Karpas-422 (cell line): Measurements from ENCODE around the gene SPAAR. TPM values are rescaled to one million over a fixed set of nuclear protein-coding genes. Genes with fewer than 3 reads are reported as not detected.
A peak's percentile ranks its signal among the peaks of the same experiment; 100 is the strongest.

ENCODE experiments used
- DNase-seq: peaks from one replicate; pipeline ENCODE4 v3.0.0-alpha.2; 2015
- H2AFZ ChIP-seq: fragments of 200-600 bp; sonication (generic); 2 replicates; pipeline ENCODE4 v1.6.1; 2014; ENCODE audit warnings: antibody characterized with exemption, low read length, mixed read lengths
- H3K27ac ChIP-seq: fragments of 200-600 bp; sonication (generic); 2 replicates; pipeline ENCODE4 v1.5.1; 2014; ENCODE audit warnings: mild to moderate bottlenecking, low read length, moderate library complexity
- H3K27me3 ChIP-seq: fragments of 200-600 bp; sonication (generic); 2 replicates; pipeline ENCODE4 v1.6.1; 2014; ENCODE audit warnings: low read length, mixed read lengths
- H3K36me3 ChIP-seq: fragments of 200-600 bp; sonication (generic); 2 replicates; pipeline ENCODE4 v1.6.1; 2014; ENCODE audit warnings: low read length, mixed read lengths; ENCODE audit not compliant: insufficient read depth
- H3K4me1 ChIP-seq: fragments of 200-600 bp; sonication (generic); 2 replicates; pipeline ENCODE4 v1.6.1; 2014; ENCODE audit warnings: mild to moderate bottlenecking, low read length, mixed read lengths
- H3K4me2 ChIP-seq: fragments of 200-600 bp; sonication (generic); 2 replicates; pipeline ENCODE4 v1.6.1; 2014; ENCODE audit warnings: low read length, low read depth, mild to moderate bottlenecking; ENCODE audit not compliant: poor library complexity, severe bottlenecking
- H3K4me3 ChIP-seq: fragments of 200-600 bp; sonication (generic); 2 replicates; pipeline ENCODE4 v1.5.1; 2014; ENCODE audit warnings: mild to moderate bottlenecking, antibody characterized with exemption, low read length, mixed read lengths
- H3K79me2 ChIP-seq: fragments of 200-600 bp; sonication (generic); 2 replicates; pipeline ENCODE4 v1.6.1; 2014; ENCODE audit warnings: mild to moderate bottlenecking, low read length, mixed read lengths
- H3K9ac ChIP-seq: fragments of 200-600 bp; sonication (generic); 2 replicates; pipeline ENCODE4 v1.6.0; 2014; ENCODE audit warnings: low read length
- H3K9me2 ChIP-seq: fragments of 200-600 bp; sonication (generic), shearing (Covaris generic); replicated peaks from 2 replicates; pipeline ENCODE4 v1.6.0; 2014; ENCODE audit warnings: mild to moderate bottlenecking, low read length, moderate library complexity; ENCODE audit not compliant: insufficient read depth
- H3K9me3 ChIP-seq: fragments of 300-700, 200-600 bp; sonication (generic); 2 replicates; pipeline ENCODE4 v1.6.1; 2014; ENCODE audit warnings: low read length, mixed read lengths
- H4K20me1 ChIP-seq: fragments of 200-600 bp; sonication (generic); 2 replicates; pipeline ENCODE4 v1.6.1; 2014; ENCODE audit warnings: mild to moderate bottlenecking, antibody characterized with exemption, low read length, low read depth; ENCODE audit not compliant: insufficient read depth
- total RNA-seq: library from RNA; depleted of rRNA; stranded (reverse); fragments of >200 nt; shearing (Covaris generic); gene quantifications from 2 replicates; pipeline ENCODE4 v1.2.3, GENCODE V29; 2014; ENCODE audit warnings: low replicate concordance; rRNA removed

The SPAAR gene
- not detected in 2 replicates for total RNA-seq

- H3K27me3 ChIP-seq = no peaks in the 10 kb centered on the region
- no peaks in the 10 kb centered on the region for H3K36me3 ChIP-seq
- no peaks in the 10 kb centered on the region for H3K9me3 ChIP-seq
- H2AFZ ChIP-seq = no peak within 1 kb of the TSS
- H3K4me2 ChIP-seq = no peak within 1 kb of the TSS
- no peak within 1 kb of the TSS for H3K9ac ChIP-seq
- no peaks in the 10 kb centered on the region for H3K4me1 ChIP-seq
- H3K79me2 ChIP-seq = no peaks in the 10 kb centered on the region
- H3K27ac ChIP-seq = no peak within 1 kb of the TSS
- H3K4me3 ChIP-seq = no peak within 1 kb of the TSS
- no peak for DNase-seq
- no peaks in the 10 kb centered on the region for H4K20me1 ChIP-seq
- no peaks in the 10 kb centered on the region for H3K9me2 ChIP-seq
Observed at GRCh38 chr9:35909274-35909673, at the start of gene SPAAR. Gene SPAAR (plus strand): TSS chr9:35909490. CDS start chr9:35910464, 974 bp downstream.

DNA sequence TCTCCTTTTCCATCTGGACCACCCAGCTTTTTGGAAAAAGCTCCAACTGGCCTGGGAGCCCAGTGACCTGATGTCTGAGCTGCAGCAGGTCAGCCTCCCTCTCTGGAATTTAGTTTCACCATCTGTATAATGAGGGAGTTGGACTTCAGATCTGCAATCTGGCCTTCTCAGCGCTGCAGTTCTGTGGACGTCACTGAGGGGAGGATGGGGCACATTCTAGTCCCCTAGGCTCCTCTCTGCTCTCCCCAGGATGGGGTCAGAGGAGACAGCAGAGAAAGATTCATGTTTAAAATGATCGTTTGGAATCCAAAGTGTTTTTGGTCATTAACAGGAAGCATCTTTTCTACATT, 49.3 kb upstream of the SPAAR start:
- no peaks in the 10 kb centered on the region for H4K20me1 ChIP-seq
- no peaks in the 10 kb centered on the region for H3K27me3 ChIP-seq
- H3K4me2 ChIP-seq = no peak overlapping the region
- no peak overlapping the region for H2AFZ ChIP-seq
- no peak for DNase-seq
- H3K9me2 ChIP-seq = no peaks in the 10 kb centered on the region
- no peaks in the 10 kb centered on the region for H3K9me3 ChIP-seq
- no peak overlapping the region for H3K9ac ChIP-seq
- no peaks in the 10 kb centered on the region for H3K79me2 ChIP-seq
- no peak overlapping the region for H3K4me3 ChIP-seq
- H3K36me3 ChIP-seq = no peaks in the 10 kb centered on the region
- H3K27ac ChIP-seq = no peak overlapping the region
- H3K4me1 ChIP-seq = no peaks in the 10 kb centered on the region

GRCh38 chr9:35861161-35861897, 48.0 kb upstream of the SPAAR start:
- no peak overlapping the region for H3K27ac ChIP-seq
- no peaks in the 10 kb centered on the region for H3K36me3 ChIP-seq
- no peak for DNase-seq
- no peak overlapping the region for H3K4me2 ChIP-seq
- H3K9ac ChIP-seq = no peak overlapping the region
- no peaks in the 10 kb centered on the region for H4K20me1 ChIP-seq
- no peaks in the 10 kb centered on the region for H3K79me2 ChIP-seq
- H3K9me3 ChIP-seq = no peaks in the 10 kb centered on the region
- no peaks in the 10 kb centered on the region for H3K4me1 ChIP-seq
- H3K9me2 ChIP-seq = no peaks in the 10 kb centered on the region
- H3K27me3 ChIP-seq = no peaks in the 10 kb centered on the region
- no peak overlapping the region for H3K4me3 ChIP-seq
- no peak overlapping the region for H2AFZ ChIP-seq

- no peak overlapping the region for H2AFZ ChIP-seq
- no peak overlapping the region for H3K27ac ChIP-seq
- no peak overlapping the region for H3K4me3 ChIP-seq
- no peaks in the 10 kb centered on the region for H3K79me2 ChIP-seq
- no peaks in the 10 kb centered on the region for H3K4me1 ChIP-seq
- no peaks in the 10 kb centered on the region for H4K20me1 ChIP-seq
- H3K27me3 ChIP-seq = no peaks in the 10 kb centered on the region
- H3K9me2 ChIP-seq = no peaks in the 10 kb centered on the region
- no peak overlapping the region for H3K9ac ChIP-seq
- no peaks in the 10 kb centered on the region for H3K9me3 ChIP-seq
- no peaks in the 10 kb centered on the region for H3K36me3 ChIP-seq
- no peak overlapping the region for H3K4me2 ChIP-seq
- no peak for DNase-seq
Observed at GRCh38 chr9:35862328-35862727, 47.0 kb upstream of the SPAAR start.

- H3K4me1 ChIP-seq = no peaks in the 10 kb centered on the region
- H3K4me2 ChIP-seq = no peak overlapping the region
- H3K9ac ChIP-seq = no peak overlapping the region
- H3K79me2 ChIP-seq = no peaks in the 10 kb centered on the region
- H3K27ac ChIP-seq = no peak overlapping the region
- H2AFZ ChIP-seq = no peak overlapping the region
- H3K9me2 ChIP-seq = no peaks in the 10 kb centered on the region
- no peaks in the 10 kb centered on the region for H3K27me3 ChIP-seq
- peak; percentile 51 for DNase-seq
- no peaks in the 10 kb centered on the region for H4K20me1 ChIP-seq
- no peaks in the 10 kb centered on the region for H3K9me3 ChIP-seq
- no peaks in the 10 kb centered on the region for H3K36me3 ChIP-seq
- no peak overlapping the region for H3K4me3 ChIP-seq
Observed at GRCh38 chr9:35863583-35863982, 45.7 kb upstream of the SPAAR start.

- H3K9me2 ChIP-seq = no peaks in the 10 kb centered on the region
- no peak overlapping the region for H3K9ac ChIP-seq
- no peaks in the 10 kb centered on the region for H3K79me2 ChIP-seq
- H3K9me3 ChIP-seq = no peaks in the 10 kb centered on the region
- H4K20me1 ChIP-seq = no peaks in the 10 kb centered on the region
- no peaks in the 10 kb centered on the region for H3K36me3 ChIP-seq
- no peaks in the 10 kb centered on the region for H3K27me3 ChIP-seq
- H3K27ac ChIP-seq = no peak overlapping the region
- H3K4me2 ChIP-seq = no peak overlapping the region
- no peak overlapping the region for H3K4me3 ChIP-seq
- no peaks in the 10 kb centered on the region for H3K4me1 ChIP-seq
- no peak overlapping the region for H2AFZ ChIP-seq
- no peak for DNase-seq
Observed at GRCh38 chr9:35864695-35865255, 44.5 kb upstream of the SPAAR start.

DNA sequence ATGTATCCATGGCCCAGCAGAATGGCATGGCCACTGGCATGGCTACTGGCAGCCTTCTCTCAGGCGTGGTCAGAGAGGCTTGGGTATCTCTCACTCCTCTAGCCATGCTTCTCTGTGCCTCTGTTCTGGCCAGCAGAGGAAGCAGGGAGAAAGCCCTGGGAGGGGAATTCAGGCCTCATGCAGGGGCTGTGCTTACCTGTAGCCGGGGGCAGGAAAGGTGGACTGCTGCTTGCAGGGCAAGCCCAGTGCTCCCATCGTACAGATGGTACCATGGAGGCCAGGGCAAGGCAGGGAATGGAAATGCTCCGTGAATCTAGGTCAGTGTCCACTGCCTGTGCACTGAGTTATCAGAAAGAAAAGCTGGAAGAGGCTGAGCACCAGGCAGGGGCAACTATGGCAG, 41.8 kb upstream of the SPAAR start:
- Histone ChIP-seq H2AFZ (no peak overlapping the region), H3K27me3 (no peaks in the 10 kb centered on the region), H3K4me3 (no peak overlapping the region), H3K27ac (no peak overlapping the region), H3K4me1 (no peaks in the 10 kb centered on the region), H3K36me3 (no peaks in the 10 kb centered on the region), H3K79me2 (no peaks in the 10 kb centered on the region), H4K20me1 (no peaks in the 10 kb centered on the region), H3K9ac (no peak overlapping the region), H3K9me2 (no peaks in the 10 kb centered on the region), H3K4me2 (no peak overlapping the region), H3K9me3 (no peaks in the 10 kb centered on the region)
- no peak for DNase-seq

- Histone ChIP-seq H4K20me1 (no peaks in the 10 kb centered on the region), H3K79me2 (no peaks in the 10 kb centered on the region), H3K4me2 (no peak overlapping the region), H2AFZ (no peak overlapping the region), H3K36me3 (no peaks in the 10 kb centered on the region), H3K4me3 (no peak overlapping the region), H3K27me3 (no peaks in the 10 kb centered on the region), H3K9me3 (no peaks in the 10 kb centered on the region), H3K27ac (no peak overlapping the region), H3K9me2 (no peaks in the 10 kb centered on the region), H3K4me1 (no peaks in the 10 kb centered on the region), H3K9ac (no peak overlapping the region)
- no peak for DNase-seq
Observed at GRCh38 chr9:35868933-35869332, 40.4 kb upstream of the SPAAR start.
